K562 (cell line): ENCODE measurements around the gene LYRM1.

Experiments used
- RBM25 ChIP-seq: fragments of 200-400 bp; formaldehyde crosslinking; IDR thresholded peaks from 2 replicates; pipeline ENCODE4 v1.6.1; 2018; ENCODE audit warnings: low read length, low read depth, moderate library complexity; ENCODE audit not compliant: severe bottlenecking
- TAF1 ChIP-seq: IDR thresholded peaks from 2 replicates; pipeline ENCODE4 v1.6.1; 2011; ENCODE audit warnings: mild to moderate bottlenecking, low read length, moderate library complexity; ENCODE audit not compliant: insufficient read depth, control insufficient read depth, severe bottlenecking; ENCODE audit errors: extremely low read depth
- ZNF311 ChIP-seq: fragments of 250-450 bp; sonication (Bioruptor Pico); IDR thresholded peaks from 2 replicates; pipeline ENCODE4 v1.4.0; 2020; ENCODE audit warnings: mild to moderate bottlenecking, moderate library complexity
- ZSCAN29 ChIP-seq: fragments of 450-650 bp; IDR thresholded peaks from 2 replicates; pipeline ENCODE4 v1.6.1; 2017

DNA sequence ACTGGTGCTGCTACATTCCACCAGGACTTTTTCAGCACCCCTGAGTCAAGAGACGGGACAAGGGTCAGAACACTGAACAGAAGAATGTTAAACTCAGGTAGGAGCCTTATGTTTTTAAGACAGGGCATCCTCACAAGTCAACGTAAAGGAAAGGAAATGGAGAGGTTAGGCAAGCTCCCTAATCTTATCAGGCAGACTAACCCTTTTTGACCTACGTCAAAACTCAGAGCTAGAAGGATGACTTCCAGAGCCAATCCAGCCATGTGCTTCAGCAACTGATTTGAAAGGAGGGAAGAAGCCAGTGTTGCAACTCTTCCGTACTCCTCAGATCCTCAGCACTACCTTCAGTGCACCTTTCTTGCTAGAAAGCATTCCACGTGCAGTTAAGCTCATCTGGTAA is 47.4 kb upstream of the LYRM1 start:
- TF ChIP-seq RBM25 (no peak), ZNF311 (CRISPR knock-in tag) (no peak), ZSCAN29 (no peak), TAF1 (no peak)
